ENCODE results near the gene ASIC4.

GRCh38 chr2:219536425-219536824 lies 22.1 kb downstream of the ASIC4 start:
- TF ChIP-seq CTCF (conservative IDR thresholded peaks at IDR 0.05; ENCODE audit: low read depth, low read length) (no peak), ELK1 (IDR thresholded peaks at IDR 0.05; ENCODE audit: borderline replicate concordance, low read depth, low read length) (no peak), POLR2A (IDR thresholded peaks at IDR 0.05; ENCODE audit: low read depth, low read length) (no peak), MXI1 (IDR thresholded peaks at IDR 0.05; ENCODE audit: borderline replicate concordance, low read depth, low read length) (no peak), BHLHE40 (IDR thresholded peaks at IDR 0.05; ENCODE audit: low read depth, low read length) (no peak)
